HEK293 (cell line): ENCODE data around the gene IL10RB.

Experiments used
- CTCF ChIA-PET: fragments of 350-600 bp; formaldehyde crosslinking; extraction: SDS; loops from one replicate; lab custom pipeline; 2021; ENCODE audit warnings: antibody characterized with exemption; lab: Yijun Ruan, JAX
- POLR2A ChIA-PET: fragments of 300-600 bp; formaldehyde crosslinking; extraction: SDS; loops from one replicate; lab custom pipeline; 2020; ENCODE audit warnings: antibody characterized with exemption, inconsistent platforms; lab: Yijun Ruan, JAX
- H3K27ac ChIP-seq: fragments of 200-500 bp; sonication (Bioruptor generic); 2 replicates; pipeline ENCODE4 v1.5.1; 2014; ENCODE audit warnings: low read depth, low read length, control low read depth, inconsistent platforms; ENCODE audit errors: extremely low read depth
- H3K36me3 ChIP-seq, 2 experiments: fragments of 200-500 bp in 1 of 2; sonication (Bioruptor generic) in 1 of 2; 1 replicate in 1 of 2; 2 replicates in 1 of 2; pipeline ENCODE4 v1.5.1; 2014 to 2017; ENCODE audit warnings: inconsistent platforms in 2 of 2, low read length in 2 of 2; ENCODE audit not compliant: control insufficient read depth in 2 of 2, insufficient read depth in 1 of 2
- H3K4me1 ChIP-seq: fragments of 200-500 bp; sonication (Bioruptor generic); 2 replicates; pipeline ENCODE4 v1.5.1; 2014; ENCODE audit warnings: mild to moderate bottlenecking, low read length, inconsistent platforms; ENCODE audit not compliant: control insufficient read depth, insufficient read depth
- H3K4me3 ChIP-seq: 2 replicates; pipeline ENCODE4 v1.5.1; 2011; ENCODE audit warnings: low read depth, mild to moderate bottlenecking, control low read depth, low read length, moderate library complexity
- H3K9me3 ChIP-seq: fragments of 200-500 bp; sonication (Bioruptor generic); 2 replicates; pipeline ENCODE4 v1.5.1; 2014; ENCODE audit warnings: low read depth, low read length, inconsistent platforms; ENCODE audit not compliant: control insufficient read depth, insufficient read depth
- GLI4 ChIP-seq: fragments of 450-650 bp; formaldehyde crosslinking; IDR thresholded peaks from 2 replicates; pipeline ENCODE4 v1.5.1; 2016; ENCODE audit warnings: missing biosample characterization, missing genetic modification characterization
- HOXC10 ChIP-seq: sonication (generic); formaldehyde crosslinking; IDR thresholded peaks from 2 replicates; pipeline ENCODE4 v1.8.1; 2023; ENCODE audit warnings: mild to moderate bottlenecking, missing genetic modification reagents
- PRDM1 ChIP-seq: fragments of 450-650 bp; formaldehyde crosslinking; IDR thresholded peaks from 2 replicates; pipeline ENCODE4; 2016; ENCODE audit warnings: missing biosample characterization, missing genetic modification characterization
- SALL2 ChIP-seq: fragments of 450-650 bp; formaldehyde crosslinking; IDR thresholded peaks from 2 replicates; pipeline ENCODE4 v1.5.0; 2017; ENCODE audit warnings: missing biosample characterization, mild to moderate bottlenecking, missing genetic modification characterization, borderline replicate concordance
- SETDB1 ChIP-seq: IDR thresholded peaks from one replicate; pipeline ENCODE4 v1.6.1; 2017; ENCODE audit warnings: mild to moderate bottlenecking, low read length, moderate library complexity, mixed read lengths; ENCODE audit not compliant: insufficient read length
- ZBTB11 ChIP-seq: fragments of 450-650 bp; formaldehyde crosslinking; conservative IDR thresholded peaks from 2 replicates; pipeline ENCODE4 v1.5.1; 2016; ENCODE audit warnings: low read depth, missing biosample characterization, missing genetic modification characterization
- ZNF184 ChIP-seq: fragments of 450-650 bp; IDR thresholded peaks from 2 replicates; pipeline ENCODE4 v1.5.1; 2018; ENCODE audit warnings: missing biosample characterization, mild to moderate bottlenecking, missing genetic modification characterization
- ZNF214 ChIP-seq: fragments of 450-650 bp; formaldehyde crosslinking; IDR thresholded peaks from 2 replicates; pipeline ENCODE4 v1.5.1; 2017; ENCODE audit warnings: missing biosample characterization, mild to moderate bottlenecking, missing genetic modification characterization, borderline replicate concordance
- ZNF266 ChIP-seq: fragments of 450-650 bp; formaldehyde crosslinking; IDR thresholded peaks from 2 replicates; pipeline ENCODE4 v1.5.1; 2016; ENCODE audit warnings: missing biosample characterization, missing genetic modification characterization, low read depth
- ZNF362 ChIP-seq: fragments of 450-650 bp; formaldehyde crosslinking; IDR thresholded peaks from 2 replicates; pipeline ENCODE4 v1.5.1; 2016; ENCODE audit warnings: missing biosample characterization, missing genetic modification characterization
- ZNF473 ChIP-seq: fragments of 450-650 bp; formaldehyde crosslinking; IDR thresholded peaks from 2 replicates; pipeline ENCODE4 v1.5.1; 2017; ENCODE audit warnings: missing biosample characterization, missing genetic modification characterization
- ZNF621 ChIP-seq: fragments of 450-650 bp; formaldehyde crosslinking; IDR thresholded peaks from 2 replicates; pipeline ENCODE4 v1.5.1; 2017; ENCODE audit warnings: missing biosample characterization, missing genetic modification characterization
- ZSCAN30 ChIP-seq: fragments of 450-650 bp; IDR thresholded peaks from 2 replicates; pipeline ENCODE4 v1.5.1; 2018; ENCODE audit warnings: missing biosample characterization, mild to moderate bottlenecking, missing genetic modification characterization, moderate library complexity
- ZSCAN5A ChIP-seq: fragments of 450-650 bp; formaldehyde crosslinking; IDR thresholded peaks from 2 replicates; pipeline ENCODE4 v1.5.1; 2016; ENCODE audit warnings: missing biosample characterization, missing genetic modification characterization
- TF ChIP-seq, protein P1 (sequence below): fragments of 450-650 bp; formaldehyde crosslinking; IDR thresholded peaks from 2 replicates; pipeline ENCODE4 v1.5.1; 2016; ENCODE audit warnings: missing biosample characterization, missing genetic modification characterization
- TF ChIP-seq, protein P2 (sequence below): fragments of 450-650 bp; formaldehyde crosslinking; IDR thresholded peaks from 2 replicates; pipeline ENCODE4 v1.5.1; 2016; ENCODE audit warnings: missing biosample characterization, missing genetic modification characterization

Gene IL10RB

GRCh38 chr21:33234635-33235520 lies 31.3 kb upstream of the IL10RB start:
- ChIA-PET CTCF (interaction anchor here (1.0 kb wide), 1 partner anchor 107 kb away, joined by 3 read pairs; no protein-coding TSS in a partner anchor), POLR2A (no interaction called here)
- no peaks in the 10 kb centered on the region; the same call in 1 of the 2 replicates for H3K9me3 ChIP-seq
- peaks cover 3% of the 10 kb centered on the region; the same call in 1 of the 2 replicates for H3K4me1 ChIP-seq
- no peak overlapping the region for H3K4me3 ChIP-seq
- no peak overlapping the region for H3K27ac ChIP-seq
- no peak for TF ChIP-seq ZNF621
- no peak for TF ChIP-seq ZNF214 (tag by site-specific recombination)
- TF ChIP-seq PRDM1 (tag by site-specific recombination), result no peak
- TF ChIP-seq ZNF473 (tag by site-specific recombination), result no peak
- no peak for TF ChIP-seq GLI4
- TF ChIP-seq ZNF266 (tag by site-specific recombination), result no peak
- no peak for TF ChIP-seq ZNF362
- TF ChIP-seq, protein P1, sequence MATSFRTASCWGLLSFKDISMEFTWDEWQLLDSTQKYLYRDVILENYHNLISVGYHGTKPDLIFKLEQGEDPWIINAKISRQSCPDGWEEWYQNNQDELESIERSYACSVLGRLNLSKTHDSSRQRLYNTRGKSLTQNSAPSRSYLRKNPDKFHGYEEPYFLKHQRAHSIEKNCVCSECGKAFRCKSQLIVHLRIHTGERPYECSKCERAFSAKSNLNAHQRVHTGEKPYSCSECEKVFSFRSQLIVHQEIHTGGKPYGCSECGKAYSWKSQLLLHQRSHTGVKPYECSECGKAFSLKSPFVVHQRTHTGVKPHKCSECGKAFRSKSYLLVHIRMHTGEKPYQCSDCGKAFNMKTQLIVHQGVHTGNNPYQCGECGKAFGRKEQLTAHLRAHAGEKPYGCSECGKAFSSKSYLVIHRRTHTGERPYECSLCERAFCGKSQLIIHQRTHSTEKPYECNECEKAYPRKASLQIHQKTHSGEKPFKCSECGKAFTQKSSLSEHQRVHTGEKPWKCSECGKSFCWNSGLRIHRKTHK (tag by site-specific recombination), result no peak
- no peak for TF ChIP-seq SALL2 (tag by site-specific recombination)
- no peak for TF ChIP-seq ZNF184
- TF ChIP-seq ZSCAN5A (tag by site-specific recombination), result no peak
- no peak for TF ChIP-seq HOXC10
- no peak for TF ChIP-seq ZBTB11 (tag by site-specific recombination)
- no peak for TF ChIP-seq ZSCAN30
- TF ChIP-seq SETDB1, result no peak
- TF ChIP-seq, protein P2, sequence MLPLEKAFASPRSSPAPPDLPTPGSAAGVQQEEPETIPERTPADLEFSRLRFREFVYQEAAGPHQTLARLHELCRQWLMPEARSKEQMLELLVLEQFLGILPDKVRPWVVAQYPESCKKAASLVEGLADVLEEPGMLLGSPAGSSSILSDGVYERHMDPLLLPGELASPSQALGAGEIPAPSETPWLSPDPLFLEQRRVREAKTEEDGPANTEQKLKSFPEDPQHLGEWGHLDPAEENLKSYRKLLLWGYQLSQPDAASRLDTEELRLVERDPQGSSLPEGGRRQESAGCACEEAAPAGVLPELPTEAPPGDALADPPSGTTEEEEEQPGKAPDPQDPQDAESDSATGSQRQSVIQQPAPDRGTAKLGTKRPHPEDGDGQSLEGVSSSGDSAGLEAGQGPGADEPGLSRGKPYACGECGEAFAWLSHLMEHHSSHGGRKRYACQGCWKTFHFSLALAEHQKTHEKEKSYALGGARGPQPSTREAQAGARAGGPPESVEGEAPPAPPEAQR (tag by site-specific recombination), result no peak
- no peaks in the 10 kb centered on the region for H3K36me3 ChIP-seq
